ENCODE measurements around the gene TUBGCP5. TPM values are rescaled to one million over a fixed set of nuclear protein-coding genes. Genes with fewer than 3 reads are reported as not detected.

Gene TUBGCP5
- total and polyA plus RNA-seq, 2 of the 4 experiments (the other 2 are of a cell fraction), result 13.0 to 19.4 TPM

DNA sequence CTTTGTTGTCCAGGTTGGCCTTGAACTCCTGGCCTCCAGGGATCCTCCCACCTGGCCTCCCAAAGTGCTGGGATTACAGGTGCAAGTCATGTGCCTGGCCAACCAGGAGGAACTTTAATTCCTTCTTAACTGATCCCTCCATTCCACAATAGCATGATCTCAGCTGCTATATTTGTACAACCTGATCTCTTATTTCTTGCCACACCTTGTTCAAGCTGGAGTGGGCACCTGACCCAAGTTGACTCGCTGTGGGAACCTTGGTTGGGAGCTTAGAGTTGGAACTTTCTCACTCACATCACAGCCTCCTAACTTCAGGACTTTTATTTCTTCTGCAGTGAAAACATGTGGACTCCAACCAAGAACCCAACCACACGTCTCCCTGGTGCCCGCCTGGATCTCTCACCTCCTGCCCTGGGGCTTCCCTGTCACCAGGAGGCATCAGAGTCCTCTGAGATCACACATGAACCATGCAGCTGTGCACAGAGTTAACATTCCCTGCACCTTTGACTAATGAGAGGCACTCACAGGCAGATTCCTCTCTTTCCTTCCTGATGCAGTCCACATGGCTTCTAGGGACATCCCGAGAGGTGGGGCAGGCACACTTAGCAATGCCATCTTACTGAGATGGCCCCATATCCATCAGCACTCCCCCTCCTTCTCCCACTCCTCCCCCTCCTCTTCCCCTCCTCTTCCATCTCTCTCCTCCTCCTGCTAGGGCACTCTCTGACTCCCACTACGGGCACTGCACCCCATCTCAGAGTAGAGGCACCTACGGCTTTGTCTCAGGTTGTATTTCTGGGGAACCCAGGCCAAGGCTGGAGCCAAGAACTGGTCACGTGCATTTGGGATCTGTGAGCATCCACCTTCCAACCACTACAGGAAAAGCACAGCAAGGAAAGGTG is 49.5 kb downstream of the TUBGCP5 start:
- no peak overlapping the region for H2BK5ac ChIP-seq (ENCODE audit: low read depth, low read length, poor library complexity, severe bottlenecking)
- no peak overlapping the region for H3K4ac ChIP-seq (ENCODE audit: low read depth, low read length)
- H3K36me3 ChIP-seq (ENCODE audit: control insufficient read depth, insufficient read depth, low read length), result peaks cover 5% of the 10 kb centered on the region; the same call in 1 of the 2 replicates
- no peak overlapping the region for H3K4me2 ChIP-seq (ENCODE audit: low read depth, low read length)
- H2AFZ ChIP-seq (replicated peaks; ENCODE audit: low read length, poor library complexity), result no peak overlapping the region
- ATAC-seq (ENCODE audit: low read depth) (no peak), DNase-seq (no peak)
- in situ Hi-C loops (cut with MboI; ENCODE audit: low sequenced_read_pairs), result no loop called here
- WGBS, 2 experiments (ENCODE audit: extremely low coverage in 2 of 2, insufficient read length in 1 of 2), result 67% methylated on average over 1 of the region's 7 CpGs; no CpG with 5 or more reads in 1 of the 2 experiments
- H2AK9ac ChIP-seq (replicated peaks; ENCODE audit: low read depth, low read length, poor library complexity), result no peak overlapping the region
- no peak overlapping the region for H2AK5ac ChIP-seq (ENCODE audit: low read depth, low read length)
- no peak overlapping the region for H2BK20ac ChIP-seq (ENCODE audit: low read depth, low read length)
- ChIA-PET CTCF (interaction anchor here (0.6 kb wide), 1 partner anchor 18 kb away, joined by 5 read pairs; no protein-coding TSS in a partner anchor), POLR2A (ENCODE audit: unreplicated experiment) (no interaction called here)
- no peak overlapping the region for H2BK120ac ChIP-seq (ENCODE audit: low read depth, low read length)
- no peak overlapping the region for H2BK15ac ChIP-seq (ENCODE audit: low read depth, low read length)
- no peaks in the 10 kb centered on the region for H3K27me3 ChIP-seq (ENCODE audit: control insufficient read depth, insufficient read depth, low read length)
- no TSS peak for BruUV-seq (replicated peaks)
- H3K4me1 ChIP-seq (ENCODE audit: control insufficient read depth, insufficient read depth, low read length), result peaks cover 7% of the 10 kb centered on the region; the same call in 1 of the 2 replicates
- no peak for TF ChIP-seq RCOR1 (IDR thresholded peaks at IDR 0.05; ENCODE audit: insufficient replicate concordance, low read length)
- TF ChIP-seq, protein P1, sequence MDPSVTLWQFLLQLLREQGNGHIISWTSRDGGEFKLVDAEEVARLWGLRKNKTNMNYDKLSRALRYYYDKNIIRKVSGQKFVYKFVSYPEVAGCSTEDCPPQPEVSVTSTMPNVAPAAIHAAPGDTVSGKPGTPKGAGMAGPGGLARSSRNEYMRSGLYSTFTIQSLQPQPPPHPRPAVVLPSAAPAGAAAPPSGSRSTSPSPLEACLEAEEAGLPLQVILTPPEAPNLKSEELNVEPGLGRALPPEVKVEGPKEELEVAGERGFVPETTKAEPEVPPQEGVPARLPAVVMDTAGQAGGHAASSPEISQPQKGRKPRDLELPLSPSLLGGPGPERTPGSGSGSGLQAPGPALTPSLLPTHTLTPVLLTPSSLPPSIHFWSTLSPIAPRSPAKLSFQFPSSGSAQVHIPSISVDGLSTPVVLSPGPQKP (IDR thresholded peaks at IDR 0.05; ENCODE audit: borderline replicate concordance, low read depth, low read length), result no peak
- TF ChIP-seq RAD21 (IDR thresholded peaks at IDR 0.05; ENCODE audit: low read length), result no peak
- TF ChIP-seq BHLHE40 (IDR thresholded peaks at IDR 0.05; ENCODE audit: low read depth, low read length), result no peak
- TF ChIP-seq, protein P2, sequence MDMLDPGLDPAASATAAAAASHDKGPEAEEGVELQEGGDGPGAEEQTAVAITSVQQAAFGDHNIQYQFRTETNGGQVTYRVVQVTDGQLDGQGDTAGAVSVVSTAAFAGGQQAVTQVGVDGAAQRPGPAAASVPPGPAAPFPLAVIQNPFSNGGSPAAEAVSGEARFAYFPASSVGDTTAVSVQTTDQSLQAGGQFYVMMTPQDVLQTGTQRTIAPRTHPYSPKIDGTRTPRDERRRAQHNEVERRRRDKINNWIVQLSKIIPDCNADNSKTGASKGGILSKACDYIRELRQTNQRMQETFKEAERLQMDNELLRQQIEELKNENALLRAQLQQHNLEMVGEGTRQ (IDR thresholded peaks at IDR 0.05; ENCODE audit: low read depth, low read length), result no peak
- TF ChIP-seq NFE2L2 (IDR thresholded peaks at IDR 0.05; ENCODE audit: low read depth, low read length), result no peak
- no peak overlapping the region for H3K4me3 ChIP-seq (ENCODE audit: insufficient read depth, low read depth, low read length)
- no peak overlapping the region for H4K91ac ChIP-seq (ENCODE audit: insufficient read depth, low read depth, low read length)
- no peaks in the 10 kb centered on the region for H3K9me3 ChIP-seq (ENCODE audit: control insufficient read depth, insufficient read depth, low read length)
- no peak overlapping the region for H3K23ac ChIP-seq (ENCODE audit: low read depth, low read length)
- no peak overlapping the region for H4K5ac ChIP-seq (ENCODE audit: low read depth, low read length)
- no peak overlapping the region for H3K27ac ChIP-seq (ENCODE audit: insufficient read depth, low read length)
- H3K9ac ChIP-seq (ENCODE audit: low read depth, low read length), result no peak overlapping the region
- dilution Hi-C loops (cut with HindIII; ENCODE audit: low sequenced_read_pairs, unreplicated experiment), result no loop called here
- peaks cover 15% of the 10 kb centered on the region for H3K9me1 ChIP-seq (ENCODE audit: insufficient read depth, low read length)
- no peak overlapping the region for H4K8ac ChIP-seq (ENCODE audit: low read depth in 2 of 2, low read length in 2 of 2)
- intact Hi-C loops (cut with micrococcal nuclease), result no loop called here
- H3K56ac ChIP-seq (ENCODE audit: extremely low read depth, insufficient read depth, low read length), result no peak overlapping the region
- H4K20me1 ChIP-seq (ENCODE audit: insufficient read depth, low read length), result no peaks in the 10 kb centered on the region
- no peaks in the 10 kb centered on the region for H3K79me1 ChIP-seq (ENCODE audit: low read depth in 1 of 2, low read length in 2 of 2)
- no peak overlapping the region for H3K14ac ChIP-seq (replicated peaks; ENCODE audit: low read depth, low read length)
- H3K18ac ChIP-seq (ENCODE audit: low read depth, low read length), result no peak overlapping the region

All from IMR-90 (cell line).